Measurements from ENCODE around the gene ZNF391.

- TF ChIP-seq EZH2 (IDR thresholded peaks at IDR 0.05; ENCODE audit: low read depth) = no peak
- TF ChIP-seq CTCF (conservative IDR thresholded peaks at IDR 0.05) = no peak
These were observed 5.5 kb upstream of the ZNF391 start for GRCh38 chr6:27383011-27383410.
